ENCODE data around the gene C1orf174.
A peak's percentile ranks its signal among the peaks of the same experiment; 100 is the strongest.

C1orf174 gene

GRCh38 chr1:3905266-3905952 is 5.3 kb upstream of the C1orf174 start:
- H3K4me3 ChIP-seq (ENCODE audit: low read depth, low read length), result no peak overlapping the region
- no peak for DNase-seq (ENCODE audit: low read depth)
- TF ChIP-seq CTCF (IDR thresholded peaks at IDR 0.05; ENCODE audit: insufficient read depth, low read depth, low read length, missing control alignments), result no peak

- no peak overlapping the region for H3K4me3 ChIP-seq (ENCODE audit: low read depth, low read length)
- TF ChIP-seq CTCF (IDR thresholded peaks at IDR 0.05; ENCODE audit: insufficient read depth, low read depth, low read length, missing control alignments), result no peak
- no peak for DNase-seq (ENCODE audit: low read depth)
Measured at GRCh38 chr1:3904843-3905185, 4.7 kb upstream of the C1orf174 start.

GRCh38 chr1:3904006-3904842 is 4.2 kb upstream of the C1orf174 start:
- no peak for TF ChIP-seq CTCF (IDR thresholded peaks at IDR 0.05; ENCODE audit: insufficient read depth, low read depth, low read length, missing control alignments)
- H3K4me3 ChIP-seq (ENCODE audit: low read depth, low read length), result no peak overlapping the region
- DNase-seq (ENCODE audit: low read depth), result no peak

- H3K4me3 ChIP-seq (ENCODE audit: low read depth, low read length), result no peak overlapping the region
- TF ChIP-seq CTCF (IDR thresholded peaks at IDR 0.05; ENCODE audit: insufficient read depth, low read depth, low read length, missing control alignments), result no peak
- DNase-seq (ENCODE audit: low read depth), result peak; percentile 25
Measured at GRCh38 chr1:3903141-3904005, 3.3 kb upstream of the C1orf174 start.

GRCh38 chr1:3902571-3903091 is 2.6 kb upstream of the C1orf174 start:
- no peak for TF ChIP-seq CTCF (IDR thresholded peaks at IDR 0.05; ENCODE audit: insufficient read depth, low read depth, low read length, missing control alignments)
- DNase-seq (ENCODE audit: low read depth), result no peak
- no peak overlapping the region for H3K4me3 ChIP-seq (ENCODE audit: low read depth, low read length)

- no peak overlapping the region for H3K4me3 ChIP-seq (ENCODE audit: low read depth, low read length)
- DNase-seq (ENCODE audit: low read depth), result no peak
- no peak for TF ChIP-seq CTCF (IDR thresholded peaks at IDR 0.05; ENCODE audit: insufficient read depth, low read depth, low read length, missing control alignments)
Measured at GRCh38 chr1:3902111-3902511, 2.0 kb upstream of the C1orf174 start.
